Neural cell (in vitro differentiated cells): ENCODE data around the gene MED26.

Source experiments
- CTCF ChIP-seq: fragments of 450-650 bp; IDR thresholded peaks from 2 replicates; pipeline ENCODE4 v1.5.1; 2014; ENCODE audit warnings: antibody characterized with exemption, mild to moderate bottlenecking, moderate library complexity; ENCODE audit not compliant: poor library complexity, severe bottlenecking
- EZH2 ChIP-seq: fragments of 200-600, 300-800 bp; shearing (Covaris generic), sonication (generic); IDR thresholded peaks from 2 replicates; pipeline ENCODE4 v1.6.1; 2014; ENCODE audit warnings: antibody characterized with exemption, low read length, borderline replicate concordance, mild to moderate bottlenecking; ENCODE audit not compliant: insufficient read depth, poor library complexity, severe bottlenecking

- TF ChIP-seq CTCF, result no peak
- no peak for TF ChIP-seq EZH2
Measured at GRCh38 chr19:16609511-16610200, 18.3 kb downstream of the MED26 start.
